ENCODE data around the gene PRR33. TPM values are rescaled to one million over a fixed set of nuclear protein-coding genes. Genes with fewer than 3 reads are reported as not detected.

PRR33 gene
- total and polyA plus RNA-seq, 4 donors, result not detected

DNA sequence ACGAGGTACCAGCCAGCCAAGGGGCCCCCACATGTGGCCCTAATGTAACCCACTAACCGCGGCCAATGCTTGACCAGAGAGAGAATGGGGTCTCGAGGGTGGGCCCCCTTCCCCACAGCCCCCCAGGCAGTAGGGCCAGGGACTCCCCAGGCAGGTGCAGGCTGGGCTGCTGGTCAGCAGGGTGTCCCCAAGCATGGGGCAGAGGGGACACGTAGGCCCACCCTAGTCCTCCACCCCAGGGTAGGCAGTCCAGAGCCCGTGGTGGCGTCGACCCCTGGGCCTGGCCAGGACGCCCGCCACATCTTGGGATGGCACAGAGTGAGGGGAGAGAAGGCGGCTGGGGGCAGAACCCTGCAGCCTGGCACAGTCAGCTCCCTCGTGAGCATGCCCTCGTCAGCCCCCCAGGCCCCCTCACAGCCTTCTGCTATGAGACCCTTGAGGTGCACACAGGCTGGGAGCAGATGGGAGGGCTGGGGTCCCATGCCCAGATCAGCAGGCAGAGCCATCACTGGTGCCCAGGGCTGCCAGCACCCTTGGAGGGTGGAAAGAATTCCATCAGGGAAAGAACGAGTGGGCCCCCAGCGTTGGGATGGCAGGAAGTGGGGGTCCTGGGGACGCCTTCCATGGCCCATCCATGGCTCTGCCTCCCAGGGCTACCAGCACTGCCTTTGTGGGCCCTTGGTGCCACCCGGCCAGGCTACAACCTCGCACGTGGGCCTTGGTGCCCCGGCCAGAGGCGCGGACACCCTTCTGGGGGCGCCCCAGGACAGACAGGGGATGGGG, 33.9 kb upstream of the PRR33 start:
- H3K4me1 ChIP-seq (ENCODE audit: control insufficient read depth in 4 of 4, insufficient read depth in 4 of 4, low read length in 3 of 4), result no peaks in the 10 kb centered on the region
- no peaks in the 10 kb centered on the region for H3K27me3 ChIP-seq (ENCODE audit: control insufficient read depth in 4 of 4, insufficient read depth in 4 of 4, low read length in 3 of 4)
- TF ChIP-seq RXRA (IDR thresholded peaks at IDR 0.05) (no peak), RAD21 (IDR thresholded peaks at IDR 0.05) (no peak), GABPA (IDR thresholded peaks at IDR 0.05 in 1 of 2, conservative IDR thresholded peaks at IDR 0.05 in 1 of 2) (no peak), JUND (IDR thresholded peaks at IDR 0.05) (no peak), EGR1 (IDR thresholded peaks at IDR 0.05; ENCODE audit: low read depth in 2 of 2) (no peak), SP1 (IDR thresholded peaks at IDR 0.05) (no peak), YY1 (IDR thresholded peaks at IDR 0.05) (no peak), FOXA1 (IDR thresholded peaks at IDR 0.05) (no peak), NR2F2 (IDR thresholded peaks at IDR 0.05) (no peak)
- TF ChIP-seq, protein P1, sequence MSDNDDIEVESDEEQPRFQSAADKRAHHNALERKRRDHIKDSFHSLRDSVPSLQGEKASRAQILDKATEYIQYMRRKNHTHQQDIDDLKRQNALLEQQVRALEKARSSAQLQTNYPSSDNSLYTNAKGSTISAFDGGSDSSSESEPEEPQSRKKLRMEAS (IDR thresholded peaks at IDR 0.05), result no peak
- TF ChIP-seq, protein P2, sequence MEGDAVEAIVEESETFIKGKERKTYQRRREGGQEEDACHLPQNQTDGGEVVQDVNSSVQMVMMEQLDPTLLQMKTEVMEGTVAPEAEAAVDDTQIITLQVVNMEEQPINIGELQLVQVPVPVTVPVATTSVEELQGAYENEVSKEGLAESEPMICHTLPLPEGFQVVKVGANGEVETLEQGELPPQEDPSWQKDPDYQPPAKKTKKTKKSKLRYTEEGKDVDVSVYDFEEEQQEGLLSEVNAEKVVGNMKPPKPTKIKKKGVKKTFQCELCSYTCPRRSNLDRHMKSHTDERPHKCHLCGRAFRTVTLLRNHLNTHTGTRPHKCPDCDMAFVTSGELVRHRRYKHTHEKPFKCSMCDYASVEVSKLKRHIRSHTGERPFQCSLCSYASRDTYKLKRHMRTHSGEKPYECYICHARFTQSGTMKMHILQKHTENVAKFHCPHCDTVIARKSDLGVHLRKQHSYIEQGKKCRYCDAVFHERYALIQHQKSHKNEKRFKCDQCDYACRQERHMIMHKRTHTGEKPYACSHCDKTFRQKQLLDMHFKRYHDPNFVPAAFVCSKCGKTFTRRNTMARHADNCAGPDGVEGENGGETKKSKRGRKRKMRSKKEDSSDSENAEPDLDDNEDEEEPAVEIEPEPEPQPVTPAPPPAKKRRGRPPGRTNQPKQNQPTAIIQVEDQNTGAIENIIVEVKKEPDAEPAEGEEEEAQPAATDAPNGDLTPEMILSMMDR (IDR thresholded peaks at IDR 0.05; ENCODE audit: low read depth, low read length, missing input control), result no peak
- TF ChIP-seq, protein P3, sequence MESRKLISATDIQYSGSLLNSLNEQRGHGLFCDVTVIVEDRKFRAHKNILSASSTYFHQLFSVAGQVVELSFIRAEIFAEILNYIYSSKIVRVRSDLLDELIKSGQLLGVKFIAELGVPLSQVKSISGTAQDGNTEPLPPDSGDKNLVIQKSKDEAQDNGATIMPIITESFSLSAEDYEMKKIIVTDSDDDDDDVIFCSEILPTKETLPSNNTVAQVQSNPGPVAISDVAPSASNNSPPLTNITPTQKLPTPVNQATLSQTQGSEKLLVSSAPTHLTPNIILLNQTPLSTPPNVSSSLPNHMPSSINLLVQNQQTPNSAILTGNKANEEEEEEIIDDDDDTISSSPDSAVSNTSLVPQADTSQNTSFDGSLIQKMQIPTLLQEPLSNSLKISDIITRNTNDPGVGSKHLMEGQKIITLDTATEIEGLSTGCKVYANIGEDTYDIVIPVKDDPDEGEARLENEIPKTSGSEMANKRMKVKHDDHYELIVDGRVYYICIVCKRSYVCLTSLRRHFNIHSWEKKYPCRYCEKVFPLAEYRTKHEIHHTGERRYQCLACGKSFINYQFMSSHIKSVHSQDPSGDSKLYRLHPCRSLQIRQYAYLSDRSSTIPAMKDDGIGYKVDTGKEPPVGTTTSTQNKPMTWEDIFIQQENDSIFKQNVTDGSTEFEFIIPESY (IDR thresholded peaks at IDR 0.05), result no peak
- TF ChIP-seq, protein P4, sequence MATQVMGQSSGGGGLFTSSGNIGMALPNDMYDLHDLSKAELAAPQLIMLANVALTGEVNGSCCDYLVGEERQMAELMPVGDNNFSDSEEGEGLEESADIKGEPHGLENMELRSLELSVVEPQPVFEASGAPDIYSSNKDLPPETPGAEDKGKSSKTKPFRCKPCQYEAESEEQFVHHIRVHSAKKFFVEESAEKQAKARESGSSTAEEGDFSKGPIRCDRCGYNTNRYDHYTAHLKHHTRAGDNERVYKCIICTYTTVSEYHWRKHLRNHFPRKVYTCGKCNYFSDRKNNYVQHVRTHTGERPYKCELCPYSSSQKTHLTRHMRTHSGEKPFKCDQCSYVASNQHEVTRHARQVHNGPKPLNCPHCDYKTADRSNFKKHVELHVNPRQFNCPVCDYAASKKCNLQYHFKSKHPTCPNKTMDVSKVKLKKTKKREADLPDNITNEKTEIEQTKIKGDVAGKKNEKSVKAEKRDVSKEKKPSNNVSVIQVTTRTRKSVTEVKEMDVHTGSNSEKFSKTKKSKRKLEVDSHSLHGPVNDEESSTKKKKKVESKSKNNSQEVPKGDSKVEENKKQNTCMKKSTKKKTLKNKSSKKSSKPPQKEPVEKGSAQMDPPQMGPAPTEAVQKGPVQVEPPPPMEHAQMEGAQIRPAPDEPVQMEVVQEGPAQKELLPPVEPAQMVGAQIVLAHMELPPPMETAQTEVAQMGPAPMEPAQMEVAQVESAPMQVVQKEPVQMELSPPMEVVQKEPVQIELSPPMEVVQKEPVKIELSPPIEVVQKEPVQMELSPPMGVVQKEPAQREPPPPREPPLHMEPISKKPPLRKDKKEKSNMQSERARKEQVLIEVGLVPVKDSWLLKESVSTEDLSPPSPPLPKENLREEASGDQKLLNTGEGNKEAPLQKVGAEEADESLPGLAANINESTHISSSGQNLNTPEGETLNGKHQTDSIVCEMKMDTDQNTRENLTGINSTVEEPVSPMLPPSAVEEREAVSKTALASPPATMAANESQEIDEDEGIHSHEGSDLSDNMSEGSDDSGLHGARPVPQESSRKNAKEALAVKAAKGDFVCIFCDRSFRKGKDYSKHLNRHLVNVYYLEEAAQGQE (IDR thresholded peaks at IDR 0.05), result no peak
- H3K27ac ChIP-seq (ENCODE audit: low read depth in 1 of 2, low read length in 2 of 2), result no peak overlapping the region
- H3K9me3 ChIP-seq (ENCODE audit: control insufficient read depth in 4 of 4, low read length in 3 of 4), result no peaks in the 10 kb centered on the region
- no peak for DNase-seq (ENCODE audit: low spot score)
- WGBS, result 91% methylated on average over 23 of the region's 23 CpGs
- H3K9ac ChIP-seq (ENCODE audit: low read depth in 1 of 2, low read length in 2 of 2), result no peak overlapping the region
- no peaks in the 10 kb centered on the region for H3K36me3 ChIP-seq (ENCODE audit: control insufficient read depth in 4 of 4, insufficient read depth in 3 of 4, low read depth in 1 of 4, low read length in 3 of 4)
- no peak overlapping the region for H3K4me3 ChIP-seq (ENCODE audit: low read depth in 1 of 3, low read length in 3 of 3)
